BJ (cell line): ENCODE measurements around the gene CAPN9. TPM values are rescaled to one million over a fixed set of nuclear protein-coding genes. Genes with fewer than 3 reads are reported as not detected.

Source experiments
- CTCF ChIA-PET: fragments of 350-600 bp; formaldehyde crosslinking; extraction: SDS; loops from one replicate; lab custom pipeline; 2021; ENCODE audit warnings: antibody characterized with exemption, inconsistent platforms; lab: Yijun Ruan, JAX
- POLR2A ChIA-PET: fragments of 300-600 bp; sonication (Branson Sonifier 250); formaldehyde crosslinking; extraction: SDS; loops from one replicate; lab custom pipeline; 2021; ENCODE audit warnings: antibody characterized with exemption; lab: Charles Lee
- DNase-seq: peaks from one replicate; pipeline ENCODE4 v3.0.0-alpha.2; 2011; ENCODE audit warnings: low read depth
- H3K27me3 ChIP-seq: 2 replicates; pipeline ENCODE4 v1.6.0; 2011; ENCODE audit warnings: low read length; ENCODE audit not compliant: control insufficient read depth, insufficient read depth
- H3K36me3 ChIP-seq: 2 replicates; pipeline ENCODE4 v1.5.1; 2011; ENCODE audit warnings: low read length; ENCODE audit not compliant: control insufficient read depth, insufficient read depth
- H3K4me3 ChIP-seq: 2 replicates; pipeline ENCODE4 v1.5.1; 2011; ENCODE audit warnings: low read depth, mild to moderate bottlenecking, control low read depth, low read length
- polyA plus RNA-seq: library from polyadenylated mRNA; depleted of rRNA; stranded (reverse); fragments of >200 nt; gene quantifications from 2 replicates; pipeline ENCODE4 v1.2.3, GENCODE V29; 2011
- TF ChIP-seq, protein P1 (sequence below): IDR thresholded peaks from 2 replicates; pipeline ENCODE4 v1.5.1; 2011; ENCODE audit warnings: low read depth, mild to moderate bottlenecking, control low read depth, inconsistent platforms, low read length, moderate library complexity; ENCODE audit not compliant: insufficient read depth

Gene CAPN9
- polyA plus RNA-seq, 1 experiment, result not detected

- no peak for DNase-seq
- Histone ChIP-seq H3K4me3 (no peak overlapping the region), H3K27me3 (no peaks in the 10 kb centered on the region), H3K36me3 (no peaks in the 10 kb centered on the region)
- POLR2A ChIA-PET, result no interaction called here
- CTCF ChIA-PET, result no interaction called here
- TF ChIP-seq, protein P1, sequence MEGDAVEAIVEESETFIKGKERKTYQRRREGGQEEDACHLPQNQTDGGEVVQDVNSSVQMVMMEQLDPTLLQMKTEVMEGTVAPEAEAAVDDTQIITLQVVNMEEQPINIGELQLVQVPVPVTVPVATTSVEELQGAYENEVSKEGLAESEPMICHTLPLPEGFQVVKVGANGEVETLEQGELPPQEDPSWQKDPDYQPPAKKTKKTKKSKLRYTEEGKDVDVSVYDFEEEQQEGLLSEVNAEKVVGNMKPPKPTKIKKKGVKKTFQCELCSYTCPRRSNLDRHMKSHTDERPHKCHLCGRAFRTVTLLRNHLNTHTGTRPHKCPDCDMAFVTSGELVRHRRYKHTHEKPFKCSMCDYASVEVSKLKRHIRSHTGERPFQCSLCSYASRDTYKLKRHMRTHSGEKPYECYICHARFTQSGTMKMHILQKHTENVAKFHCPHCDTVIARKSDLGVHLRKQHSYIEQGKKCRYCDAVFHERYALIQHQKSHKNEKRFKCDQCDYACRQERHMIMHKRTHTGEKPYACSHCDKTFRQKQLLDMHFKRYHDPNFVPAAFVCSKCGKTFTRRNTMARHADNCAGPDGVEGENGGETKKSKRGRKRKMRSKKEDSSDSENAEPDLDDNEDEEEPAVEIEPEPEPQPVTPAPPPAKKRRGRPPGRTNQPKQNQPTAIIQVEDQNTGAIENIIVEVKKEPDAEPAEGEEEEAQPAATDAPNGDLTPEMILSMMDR, result no peak
These were observed 38.3 kb upstream of the CAPN9 start for GRCh38 chr1:230708631-230709580.

GRCh38 chr1:230709619-230710542, 37.3 kb upstream of the CAPN9 start:
- Histone ChIP-seq H3K4me3 (no peak overlapping the region), H3K27me3 (no peaks in the 10 kb centered on the region), H3K36me3 (no peaks in the 10 kb centered on the region)
- TF ChIP-seq, protein P1, result no peak
- POLR2A ChIA-PET, result no interaction called here
- CTCF ChIA-PET, result interaction anchor here (1.5 kb wide), 1 partner anchor 12 kb away, joined by 3 read pairs; no protein-coding TSS in a partner anchor
- DNase-seq, result no peak

GRCh38 chr1:230710543-230710904, 36.7 kb upstream of the CAPN9 start:
- no peak overlapping the region for H3K4me3 ChIP-seq
- H3K36me3 ChIP-seq, result no peaks in the 10 kb centered on the region
- TF ChIP-seq, protein P1, result no peak
- DNase-seq, result no peak
- ChIA-PET CTCF (interaction anchor here (1.5 to 1.7 kb wide), 2 partner anchors 11 to 21 kb away, joined by 3 to 4 read pairs; no protein-coding TSS in a partner anchor), POLR2A (no interaction called here)
- no peaks in the 10 kb centered on the region for H3K27me3 ChIP-seq

GRCh38 chr1:230711245-230711644, 35.9 kb upstream of the CAPN9 start:
- CTCF ChIA-PET, result interaction anchor here (0.8 to 1.7 kb wide), 3 partner anchors 9 to 22 kb away, joined by 3 to 4 read pairs (median 3); no protein-coding TSS in a partner anchor
- Histone ChIP-seq H3K4me3 (no peak overlapping the region), H3K36me3 (no peaks in the 10 kb centered on the region), H3K27me3 (no peaks in the 10 kb centered on the region)
- POLR2A ChIA-PET, result no interaction called here
- TF ChIP-seq, protein P1, result no peak
- no peak for DNase-seq
